ENCODE measurements around the gene PTGER4. TPM values are rescaled to one million over a fixed set of nuclear protein-coding genes. Genes with fewer than 3 reads are reported as not detected.
"Not testable (repeated sequence)": the region's sequence is repeated elsewhere in the genome, so short reads cannot be mapped to it uniquely, and the experiment has no call there.

The PTGER4 gene
- total RNA-seq, 1 experiment from 2014 or later: 28.5 TPM

DNA sequence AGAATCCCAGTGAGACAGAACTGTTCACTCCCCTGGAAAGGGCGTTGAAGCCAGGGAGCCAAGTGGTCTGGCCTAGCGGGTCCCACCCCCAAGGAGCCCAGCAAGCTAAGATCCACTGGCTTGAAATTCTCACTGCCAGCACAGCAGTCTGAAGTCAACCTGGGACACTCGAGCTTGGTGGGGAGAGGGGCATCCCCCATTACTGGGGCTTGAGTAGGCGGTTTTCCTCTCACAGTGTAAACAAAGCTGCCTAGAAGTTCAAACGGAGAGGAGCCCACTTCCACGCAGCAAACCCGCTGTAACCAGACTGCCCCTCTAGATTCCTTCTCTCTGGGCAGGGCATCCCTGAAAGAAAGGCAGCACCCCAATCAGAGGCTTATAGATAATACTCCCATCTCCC, 45.1 kb upstream of the PTGER4 start:
- H3K36me3 Mint-ChIP-seq (ENCODE audit: insufficient read depth, unreplicated experiment): no peaks in the 10 kb centered on the region
- no peak overlapping the region for H3K27ac Mint-ChIP-seq (ENCODE audit: unreplicated experiment)
- H3K9me3 Mint-ChIP-seq (ENCODE audit: low read depth, unreplicated experiment): peaks cover 7% of the 10 kb centered on the region
- no peaks in the 10 kb centered on the region for H3K4me1 Mint-ChIP-seq (ENCODE audit: low read depth, unreplicated experiment)
- no peaks in the 10 kb centered on the region for H3K27me3 Mint-ChIP-seq (ENCODE audit: unreplicated experiment)
- BruUV-seq (replicated peaks): no TSS peak
- no peak for DNase-seq
- CTCF ChIA-PET: no interaction called here
- intact Hi-C loops (cut with micrococcal nuclease; ENCODE audit: unreplicated experiment): no loop called here
- H3K4me3 Mint-ChIP-seq (ENCODE audit: low read depth, unreplicated experiment): no peak overlapping the region
- no peak for TF ChIP-seq CTCF (IDR thresholded peaks at IDR 0.05; ENCODE audit: unreplicated experiment)

DNA sequence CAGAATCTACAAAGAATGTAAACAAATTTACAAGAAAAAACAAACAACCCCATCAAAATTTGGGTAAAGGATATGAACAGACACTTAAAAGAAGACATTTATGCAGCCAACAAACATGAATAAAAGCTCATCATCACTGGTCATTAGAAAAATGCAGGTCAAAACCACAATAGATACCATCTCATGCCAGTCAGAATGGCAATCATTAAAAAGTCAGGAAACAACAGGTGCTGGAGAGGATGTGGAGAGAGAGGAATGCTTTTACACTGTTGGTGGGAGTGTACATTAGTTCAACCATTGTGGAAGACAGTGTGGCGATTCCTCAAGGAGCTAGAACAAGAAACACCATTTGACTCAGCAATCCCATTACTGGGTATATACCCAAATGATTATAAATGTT, 40.2 kb upstream of the PTGER4 start:
- H3K4me3 Mint-ChIP-seq (ENCODE audit: low read depth, unreplicated experiment); H3K36me3 Mint-ChIP-seq (ENCODE audit: insufficient read depth, unreplicated experiment); CTCF ChIA-PET; BruUV-seq (replicated peaks); H3K4me1 Mint-ChIP-seq (ENCODE audit: low read depth, unreplicated experiment); H3K27me3 Mint-ChIP-seq (ENCODE audit: unreplicated experiment); DNase-seq; H3K9me3 Mint-ChIP-seq (ENCODE audit: low read depth, unreplicated experiment); intact Hi-C loops (cut with micrococcal nuclease; ENCODE audit: unreplicated experiment); H3K27ac Mint-ChIP-seq (ENCODE audit: unreplicated experiment): not testable (repeated sequence)

GRCh38 chr5:40646266-40646665, 33.4 kb upstream of the PTGER4 start:
- CTCF ChIA-PET: interaction anchor here (0.5 to 0.6 kb wide), 2 partner anchors 152 to 547 kb away, joined by 3 to 5 read pairs; partner anchors contain the start of gene PRKAA1
- intact Hi-C loops (cut with micrococcal nuclease; ENCODE audit: unreplicated experiment): no loop called here
- H3K36me3 Mint-ChIP-seq (ENCODE audit: insufficient read depth, unreplicated experiment): no peaks in the 10 kb centered on the region
- DNase-seq: peak; percentile 9
- no peak for TF ChIP-seq CTCF (IDR thresholded peaks at IDR 0.05; ENCODE audit: unreplicated experiment)
- no TSS peak for BruUV-seq (replicated peaks)
- no peak overlapping the region for H3K4me3 Mint-ChIP-seq (ENCODE audit: low read depth, unreplicated experiment)
- H3K27me3 Mint-ChIP-seq (ENCODE audit: unreplicated experiment): no peaks in the 10 kb centered on the region
- peaks cover 3% of the 10 kb centered on the region for H3K9me3 Mint-ChIP-seq (ENCODE audit: low read depth, unreplicated experiment)
- peak overlapping the region; percentile 42 for H3K27ac Mint-ChIP-seq (ENCODE audit: unreplicated experiment)
- peaks cover 15% of the 10 kb centered on the region for H3K4me1 Mint-ChIP-seq (ENCODE audit: low read depth, unreplicated experiment)

- Mint-ChIP-seq H3K9me3 (ENCODE audit: low read depth, unreplicated experiment) (peaks cover 3% of the 10 kb centered on the region), H3K27me3 (ENCODE audit: unreplicated experiment) (no peaks in the 10 kb centered on the region), H3K4me1 (ENCODE audit: low read depth, unreplicated experiment) (peaks cover 13% of the 10 kb centered on the region), H3K36me3 (ENCODE audit: insufficient read depth, unreplicated experiment) (no peaks in the 10 kb centered on the region), H3K4me3 (ENCODE audit: low read depth, unreplicated experiment) (no peak overlapping the region), H3K27ac (ENCODE audit: unreplicated experiment) (no peak overlapping the region)
- no peak for TF ChIP-seq CTCF (IDR thresholded peaks at IDR 0.05; ENCODE audit: unreplicated experiment)
- intact Hi-C loops (cut with micrococcal nuclease; ENCODE audit: unreplicated experiment): no loop called here
- DNase-seq: no peak
- BruUV-seq (replicated peaks): no TSS peak
- CTCF ChIA-PET: no interaction called here
Observed at GRCh38 chr5:40648150-40648549, 31.6 kb upstream of the PTGER4 start.

- no peak for TF ChIP-seq CTCF (IDR thresholded peaks at IDR 0.05; ENCODE audit: unreplicated experiment)
- H3K27ac Mint-ChIP-seq (ENCODE audit: unreplicated experiment): no peak overlapping the region
- peaks cover 3% of the 10 kb centered on the region for H3K9me3 Mint-ChIP-seq (ENCODE audit: low read depth, unreplicated experiment)
- intact Hi-C loops (cut with micrococcal nuclease; ENCODE audit: unreplicated experiment): no loop called here
- DNase-seq: no peak
- H3K4me1 Mint-ChIP-seq (ENCODE audit: low read depth, unreplicated experiment): peaks cover 13% of the 10 kb centered on the region
- CTCF ChIA-PET: no interaction called here
- H3K36me3 Mint-ChIP-seq (ENCODE audit: insufficient read depth, unreplicated experiment): no peaks in the 10 kb centered on the region
- H3K27me3 Mint-ChIP-seq (ENCODE audit: unreplicated experiment): no peaks in the 10 kb centered on the region
- no peak overlapping the region for H3K4me3 Mint-ChIP-seq (ENCODE audit: low read depth, unreplicated experiment)
- no TSS peak for BruUV-seq (replicated peaks)
Observed at GRCh38 chr5:40649463-40650030, 30.2 kb upstream of the PTGER4 start.
